ENCODE measurements around the gene FAM171A1.

FAM171A1 gene

GRCh38 chr10:15238555-15239335 is 132.3 kb downstream of the FAM171A1 start:
- no peak overlapping the region for H3K4me3 ChIP-seq (ENCODE audit: low read depth, low read length)
- no peaks in the 10 kb centered on the region for H3K9me3 ChIP-seq (ENCODE audit: control insufficient read depth, insufficient read depth, low read depth, low read length)
- no peak overlapping the region for H3K27ac ChIP-seq (ENCODE audit: low read depth, low read length)
- no peaks in the 10 kb centered on the region for H3K27me3 ChIP-seq (ENCODE audit: control insufficient read depth, insufficient read depth, low read length)
- H3K36me3 ChIP-seq (ENCODE audit: control insufficient read depth, insufficient read depth, low read length): no peaks in the 10 kb centered on the region
- no peaks in the 10 kb centered on the region for H3K4me1 ChIP-seq (ENCODE audit: control insufficient read depth, insufficient read depth, low read length)
- no peak overlapping the region for H3K9ac ChIP-seq (ENCODE audit: low read length)

GRCh38 chr10:15237351-15237750 is 133.7 kb downstream of the FAM171A1 start:
- Histone ChIP-seq H3K27me3 (ENCODE audit: control insufficient read depth, insufficient read depth, low read length) (no peaks in the 10 kb centered on the region), H3K9ac (ENCODE audit: low read length) (no peak overlapping the region), H3K4me1 (ENCODE audit: control insufficient read depth, insufficient read depth, low read length) (no peaks in the 10 kb centered on the region), H3K9me3 (ENCODE audit: control insufficient read depth, insufficient read depth, low read depth, low read length) (no peaks in the 10 kb centered on the region), H3K27ac (ENCODE audit: low read depth, low read length) (no peak overlapping the region), H3K36me3 (ENCODE audit: control insufficient read depth, insufficient read depth, low read length) (no peaks in the 10 kb centered on the region), H3K4me3 (ENCODE audit: low read depth, low read length) (no peak overlapping the region)

- Histone ChIP-seq H3K9me3 (ENCODE audit: control insufficient read depth, insufficient read depth, low read depth, low read length) (no peaks in the 10 kb centered on the region), H3K27ac (ENCODE audit: low read depth, low read length) (no peak overlapping the region), H3K36me3 (ENCODE audit: control insufficient read depth, insufficient read depth, low read length) (no peaks in the 10 kb centered on the region), H3K27me3 (ENCODE audit: control insufficient read depth, insufficient read depth, low read length) (no peaks in the 10 kb centered on the region), H3K9ac (ENCODE audit: low read length) (no peak overlapping the region), H3K4me3 (ENCODE audit: low read depth, low read length) (no peak overlapping the region), H3K4me1 (ENCODE audit: control insufficient read depth, insufficient read depth, low read length) (no peaks in the 10 kb centered on the region)
Measured at GRCh38 chr10:15236340-15236739, 134.7 kb downstream of the FAM171A1 start.

GRCh38 chr10:15232279-15232678 is 138.8 kb downstream of the FAM171A1 start:
- Histone ChIP-seq H3K9ac (ENCODE audit: low read length) (no peak overlapping the region), H3K4me3 (ENCODE audit: low read depth, low read length) (no peak overlapping the region), H3K27ac (ENCODE audit: low read depth, low read length) (no peak overlapping the region), H3K9me3 (ENCODE audit: control insufficient read depth, insufficient read depth, low read depth, low read length) (no peaks in the 10 kb centered on the region), H3K4me1 (ENCODE audit: control insufficient read depth, insufficient read depth, low read length) (no peaks in the 10 kb centered on the region), H3K27me3 (ENCODE audit: control insufficient read depth, insufficient read depth, low read length) (no peaks in the 10 kb centered on the region), H3K36me3 (ENCODE audit: control insufficient read depth, insufficient read depth, low read length) (no peaks in the 10 kb centered on the region)

- no peak overlapping the region for H3K9ac ChIP-seq (ENCODE audit: low read length)
- no peaks in the 10 kb centered on the region for H3K27me3 ChIP-seq (ENCODE audit: control insufficient read depth, insufficient read depth, low read length)
- H3K9me3 ChIP-seq (ENCODE audit: control insufficient read depth, insufficient read depth, low read depth, low read length): no peaks in the 10 kb centered on the region
- H3K4me1 ChIP-seq (ENCODE audit: control insufficient read depth, insufficient read depth, low read length): no peaks in the 10 kb centered on the region
- no peak overlapping the region for H3K4me3 ChIP-seq (ENCODE audit: low read depth, low read length)
- no peak overlapping the region for H3K27ac ChIP-seq (ENCODE audit: low read depth, low read length)
- no peaks in the 10 kb centered on the region for H3K36me3 ChIP-seq (ENCODE audit: control insufficient read depth, insufficient read depth, low read length)
Measured at GRCh38 chr10:15231426-15231825, 139.7 kb downstream of the FAM171A1 start.

GRCh38 chr10:15230257-15230656 is 140.8 kb downstream of the FAM171A1 start:
- no peaks in the 10 kb centered on the region for H3K27me3 ChIP-seq (ENCODE audit: control insufficient read depth, insufficient read depth, low read length)
- no peaks in the 10 kb centered on the region for H3K9me3 ChIP-seq (ENCODE audit: control insufficient read depth, insufficient read depth, low read depth, low read length)
- no peaks in the 10 kb centered on the region for H3K36me3 ChIP-seq (ENCODE audit: control insufficient read depth, insufficient read depth, low read length)
- H3K9ac ChIP-seq (ENCODE audit: low read length): no peak overlapping the region
- H3K27ac ChIP-seq (ENCODE audit: low read depth, low read length): no peak overlapping the region
- no peak overlapping the region for H3K4me3 ChIP-seq (ENCODE audit: low read depth, low read length)
- no peaks in the 10 kb centered on the region for H3K4me1 ChIP-seq (ENCODE audit: control insufficient read depth, insufficient read depth, low read length)

- H3K27me3 ChIP-seq (ENCODE audit: control insufficient read depth, insufficient read depth, low read length): no peaks in the 10 kb centered on the region
Measured at GRCh38 chr10:15229268-15229667, 141.8 kb downstream of the FAM171A1 start.

GRCh38 chr10:15228426-15228825 is 142.7 kb downstream of the FAM171A1 start:
- no peaks in the 10 kb centered on the region for H3K27me3 ChIP-seq (ENCODE audit: control insufficient read depth, insufficient read depth, low read length)
- H3K4me1 ChIP-seq (ENCODE audit: control insufficient read depth, insufficient read depth, low read length): no peaks in the 10 kb centered on the region
- H3K9me3 ChIP-seq (ENCODE audit: control insufficient read depth, insufficient read depth, low read depth, low read length): no peaks in the 10 kb centered on the region
- no peaks in the 10 kb centered on the region for H3K36me3 ChIP-seq (ENCODE audit: control insufficient read depth, insufficient read depth, low read length)
- no peak overlapping the region for H3K9ac ChIP-seq (ENCODE audit: low read length)
- no peak overlapping the region for H3K27ac ChIP-seq (ENCODE audit: low read depth, low read length)
- no peak overlapping the region for H3K4me3 ChIP-seq (ENCODE audit: low read depth, low read length)

More at GRCh38 chr10:15229268-15229667, 141.8 kb downstream of the FAM171A1 start:
- Histone ChIP-seq H3K4me3 (ENCODE audit: low read depth, low read length) (no peak overlapping the region), H3K36me3 (ENCODE audit: control insufficient read depth, insufficient read depth, low read length) (no peaks in the 10 kb centered on the region), H3K9ac (ENCODE audit: low read length) (no peak overlapping the region), H3K27ac (ENCODE audit: low read depth, low read length) (no peak overlapping the region), H3K9me3 (ENCODE audit: control insufficient read depth, insufficient read depth, low read depth, low read length) (no peaks in the 10 kb centered on the region), H3K4me1 (ENCODE audit: control insufficient read depth, insufficient read depth, low read length) (no peaks in the 10 kb centered on the region)

GRCh38 chr10:15227611-15228372 is 143.3 kb downstream of the FAM171A1 start:
- Histone ChIP-seq H3K4me1 (ENCODE audit: control insufficient read depth, insufficient read depth, low read length) (no peaks in the 10 kb centered on the region), H3K9ac (ENCODE audit: low read length) (no peak overlapping the region), H3K27me3 (ENCODE audit: control insufficient read depth, insufficient read depth, low read length) (no peaks in the 10 kb centered on the region), H3K9me3 (ENCODE audit: control insufficient read depth, insufficient read depth, low read depth, low read length) (no peaks in the 10 kb centered on the region), H3K4me3 (ENCODE audit: low read depth, low read length) (no peak overlapping the region), H3K27ac (ENCODE audit: low read depth, low read length) (no peak overlapping the region), H3K36me3 (ENCODE audit: control insufficient read depth, insufficient read depth, low read length) (no peaks in the 10 kb centered on the region)

- Histone ChIP-seq H3K27me3 (ENCODE audit: control insufficient read depth, insufficient read depth, low read length) (no peaks in the 10 kb centered on the region), H3K36me3 (ENCODE audit: control insufficient read depth, insufficient read depth, low read length) (no peaks in the 10 kb centered on the region), H3K4me3 (ENCODE audit: low read depth, low read length) (no peak overlapping the region), H3K9me3 (ENCODE audit: control insufficient read depth, insufficient read depth, low read depth, low read length) (no peaks in the 10 kb centered on the region), H3K27ac (ENCODE audit: low read depth, low read length) (no peak overlapping the region), H3K4me1 (ENCODE audit: control insufficient read depth, insufficient read depth, low read length) (no peaks in the 10 kb centered on the region), H3K9ac (ENCODE audit: low read length) (no peak overlapping the region)
Measured at GRCh38 chr10:15225511-15225910, 145.6 kb downstream of the FAM171A1 start.

- no peaks in the 10 kb centered on the region for H3K36me3 ChIP-seq (ENCODE audit: control insufficient read depth, insufficient read depth, low read length)
- no peak overlapping the region for H3K27ac ChIP-seq (ENCODE audit: low read depth, low read length)
- no peaks in the 10 kb centered on the region for H3K4me1 ChIP-seq (ENCODE audit: control insufficient read depth, insufficient read depth, low read length)
- H3K9ac ChIP-seq (ENCODE audit: low read length): no peak overlapping the region
- H3K4me3 ChIP-seq (ENCODE audit: low read depth, low read length): no peak overlapping the region
- H3K9me3 ChIP-seq (ENCODE audit: control insufficient read depth, insufficient read depth, low read depth, low read length): no peaks in the 10 kb centered on the region
- H3K27me3 ChIP-seq (ENCODE audit: control insufficient read depth, insufficient read depth, low read length): no peaks in the 10 kb centered on the region
Measured at GRCh38 chr10:15224948-15225347, 146.1 kb downstream of the FAM171A1 start.

All from HUES6 (cell line).